HCT116 (cell line): ENCODE results near the gene ZCCHC24.

Experiments used
- EZH2 ChIP-seq: fragments of 200-600 bp; sonication (generic); IDR thresholded peaks from 2 replicates; pipeline ENCODE4 v1.6.1; 2017; ENCODE audit warnings: antibody characterized with exemption, mixed run types
- TF ChIP-seq, protein P1 (sequence below): IDR thresholded peaks from 2 replicates; pipeline ENCODE4 v1.6.1; 2011; ENCODE audit warnings: mild to moderate bottlenecking, low read length, moderate library complexity; ENCODE audit not compliant: insufficient replicate concordance; ENCODE audit errors: extremely low read depth

DNA sequence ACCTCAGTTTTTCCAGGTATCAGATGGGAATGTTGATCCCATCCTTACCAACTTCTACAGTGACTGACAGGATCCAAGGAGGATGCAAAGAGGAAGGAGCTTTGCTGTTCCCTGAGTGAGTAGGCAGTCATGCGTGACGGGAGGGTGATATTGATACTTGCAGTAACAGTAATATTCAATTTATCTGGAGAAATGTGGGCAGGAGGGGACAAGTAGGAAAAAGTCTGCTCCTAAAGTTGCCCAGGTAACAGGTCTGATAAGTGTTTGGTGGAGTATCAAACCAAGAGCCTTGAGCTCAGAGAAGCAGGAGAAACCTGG, 3.3 kb upstream of the ZCCHC24 start:
- TF ChIP-seq, protein P1, sequence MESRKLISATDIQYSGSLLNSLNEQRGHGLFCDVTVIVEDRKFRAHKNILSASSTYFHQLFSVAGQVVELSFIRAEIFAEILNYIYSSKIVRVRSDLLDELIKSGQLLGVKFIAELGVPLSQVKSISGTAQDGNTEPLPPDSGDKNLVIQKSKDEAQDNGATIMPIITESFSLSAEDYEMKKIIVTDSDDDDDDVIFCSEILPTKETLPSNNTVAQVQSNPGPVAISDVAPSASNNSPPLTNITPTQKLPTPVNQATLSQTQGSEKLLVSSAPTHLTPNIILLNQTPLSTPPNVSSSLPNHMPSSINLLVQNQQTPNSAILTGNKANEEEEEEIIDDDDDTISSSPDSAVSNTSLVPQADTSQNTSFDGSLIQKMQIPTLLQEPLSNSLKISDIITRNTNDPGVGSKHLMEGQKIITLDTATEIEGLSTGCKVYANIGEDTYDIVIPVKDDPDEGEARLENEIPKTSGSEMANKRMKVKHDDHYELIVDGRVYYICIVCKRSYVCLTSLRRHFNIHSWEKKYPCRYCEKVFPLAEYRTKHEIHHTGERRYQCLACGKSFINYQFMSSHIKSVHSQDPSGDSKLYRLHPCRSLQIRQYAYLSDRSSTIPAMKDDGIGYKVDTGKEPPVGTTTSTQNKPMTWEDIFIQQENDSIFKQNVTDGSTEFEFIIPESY = no peak
- TF ChIP-seq EZH2 = no peak
